Astrocyte (in vitro differentiated cells and primary cell): Measurements from ENCODE around the gene TSBP1. TPM values are rescaled to one million over a fixed set of nuclear protein-coding genes. Genes with fewer than 3 reads are reported as not detected.

Experiments used
- DNase-seq: peaks from one replicate; pipeline ENCODE4 v3.0.0-alpha.2; 2010; ENCODE audit warnings: low read depth
- FAIRE-seq: peaks from 2 replicates; lab custom pipeline; 2011; peaks lifted over from hg19 to GRCh38; lab: Jason Lieb, UNC
- H2AFZ ChIP-seq: 2 replicates; pipeline ENCODE4 v1.6.0; 2012; ENCODE audit warnings: low read depth, low read length, inconsistent platforms
- H3K27ac ChIP-seq: 2 replicates; pipeline ENCODE4 v1.5.1; 2011; ENCODE audit warnings: low read depth, low read length, inconsistent platforms
- H3K27me3 ChIP-seq: 2 replicates; pipeline ENCODE4 v1.6.0; 2011; ENCODE audit warnings: low read length, inconsistent platforms; ENCODE audit not compliant: insufficient read depth
- H3K36me3 ChIP-seq: 2 replicates; pipeline ENCODE4 v1.5.1; 2011; ENCODE audit warnings: low read length, inconsistent platforms; ENCODE audit not compliant: insufficient read depth
- H3K4me1 ChIP-seq: 2 replicates; pipeline ENCODE4 v1.5.1; 2011; ENCODE audit warnings: low read length, inconsistent platforms; ENCODE audit not compliant: insufficient read depth
- H3K4me2 ChIP-seq: 2 replicates; pipeline ENCODE4 v1.6.0; 2012; ENCODE audit warnings: low read length, inconsistent platforms
- H3K4me3 ChIP-seq: 2 replicates; pipeline ENCODE4 v1.5.1; 2011; ENCODE audit warnings: low read depth, mild to moderate bottlenecking, low read length, inconsistent platforms; ENCODE audit not compliant: insufficient read depth
- H3K79me2 ChIP-seq: 2 replicates; pipeline ENCODE4 v1.6.0; 2012; ENCODE audit warnings: mild to moderate bottlenecking, low read length, inconsistent platforms; ENCODE audit not compliant: insufficient read depth
- H3K9ac ChIP-seq: 2 replicates; pipeline ENCODE4 v1.6.0; 2012; ENCODE audit warnings: mild to moderate bottlenecking, low read length, inconsistent platforms
- H3K9me3 ChIP-seq: 2 replicates; pipeline ENCODE4 v1.5.1; 2012; ENCODE audit warnings: low read depth, mild to moderate bottlenecking, low read length, inconsistent platforms; ENCODE audit not compliant: insufficient read depth
- H4K20me1 ChIP-seq: 2 replicates; pipeline ENCODE4 v1.6.0; 2012; ENCODE audit warnings: low read length, inconsistent platforms; ENCODE audit not compliant: insufficient read depth
- H3K27ac Mint-ChIP-seq: one replicate; pipeline ENCODE4 v1.8.0; 2021; ENCODE audit warnings: mild to moderate bottlenecking, mixed read lengths; ENCODE audit not compliant: unreplicated experiment
- H3K27me3 Mint-ChIP-seq: one replicate; pipeline ENCODE4 v1.8.0; 2021; ENCODE audit warnings: low read depth, mixed read lengths; ENCODE audit not compliant: unreplicated experiment
- H3K36me3 Mint-ChIP-seq: one replicate; pipeline ENCODE4 v1.8.0; 2021; ENCODE audit warnings: low read depth, mixed read lengths; ENCODE audit not compliant: unreplicated experiment
- H3K4me1 Mint-ChIP-seq: one replicate; pipeline ENCODE4 v1.8.0; 2021; ENCODE audit warnings: low read depth, mixed read lengths; ENCODE audit not compliant: unreplicated experiment
- H3K4me3 Mint-ChIP-seq: one replicate; pipeline ENCODE4 v1.8.0; 2021; ENCODE audit warnings: mild to moderate bottlenecking, moderate library complexity, mixed read lengths; ENCODE audit not compliant: unreplicated experiment
- H3K9me3 Mint-ChIP-seq: one replicate; pipeline ENCODE4 v1.8.0; 2021; ENCODE audit warnings: mild to moderate bottlenecking, mixed read lengths; ENCODE audit not compliant: unreplicated experiment
- CTCF ChIP-seq: IDR thresholded peaks from 2 replicates; pipeline ENCODE4 v1.5.1; 2011; ENCODE audit warnings: low read depth, mild to moderate bottlenecking, inconsistent platforms, low read length, moderate library complexity; ENCODE audit not compliant: insufficient read depth
- EZH2 ChIP-seq: IDR thresholded peaks from 2 replicates; pipeline ENCODE4 v1.6.1; 2012; ENCODE audit warnings: mild to moderate bottlenecking, low read length, inconsistent platforms; ENCODE audit not compliant: insufficient read depth
- total RNA-seq: library from RNA; stranded (reverse); gene quantifications from 2 replicates; pipeline ENCODE4 v1.2.1, GENCODE V29; 2021

Gene TSBP1
- total RNA-seq, 1 donor from 2014 or later: not detected

- peaks cover 4% of the 10 kb centered on the region for H3K4me1 Mint-ChIP-seq
- no peaks in the 10 kb centered on the region for H3K9me3 Mint-ChIP-seq
- no peaks in the 10 kb centered on the region for H3K36me3 Mint-ChIP-seq
- Histone ChIP-seq H3K4me3 (peak overlapping the region; percentile 35), H2AFZ (no peak overlapping the region), H3K9me3 (no peaks in the 10 kb centered on the region), H3K36me3 (no peaks in the 10 kb centered on the region), H3K27me3 (peaks cover 18% of the 10 kb centered on the region), H3K4me2 (peak overlapping the region; percentile 82), H3K4me1 (peaks cover 11% of the 10 kb centered on the region), H3K27ac (no peak overlapping the region), H4K20me1 (no peaks in the 10 kb centered on the region), H3K9ac (peak overlapping the region; percentile 18), H3K79me2 (no peaks in the 10 kb centered on the region)
- no peak overlapping the region for H3K27ac Mint-ChIP-seq
- FAIRE-seq: no peak
- TF ChIP-seq EZH2 (no peak), CTCF (peak; percentile 99)
- H3K27me3 Mint-ChIP-seq: peaks cover 42% of the 10 kb centered on the region
- peak; percentile 41 for DNase-seq
- peak overlapping the region; percentile 67 for H3K4me3 Mint-ChIP-seq
These were observed 43.9 kb upstream of the TSBP1 start for GRCh38 chr6:32415521-32416019.

- Mint-ChIP-seq H3K36me3 (no peaks in the 10 kb centered on the region), H3K4me3 (no peak overlapping the region), H3K4me1 (peaks cover 4% of the 10 kb centered on the region), H3K27ac (no peak overlapping the region), H3K27me3 (peaks cover 40% of the 10 kb centered on the region), H3K9me3 (no peaks in the 10 kb centered on the region)
- Histone ChIP-seq H3K4me1 (peaks cover 11% of the 10 kb centered on the region), H3K36me3 (no peaks in the 10 kb centered on the region), H3K79me2 (no peaks in the 10 kb centered on the region), H4K20me1 (no peaks in the 10 kb centered on the region), H3K27me3 (peaks cover 12% of the 10 kb centered on the region), H3K27ac (no peak overlapping the region), H3K4me3 (no peak overlapping the region), H3K9ac (no peak overlapping the region), H2AFZ (no peak overlapping the region), H3K9me3 (no peaks in the 10 kb centered on the region), H3K4me2 (no peak overlapping the region)
- TF ChIP-seq EZH2 (no peak), CTCF (peak; percentile 89)
- DNase-seq: peak; percentile 30
- FAIRE-seq: peak; percentile 47
These were observed 41.8 kb upstream of the TSBP1 start for GRCh38 chr6:32413427-32414047.
